Measurements from ENCODE around the gene IL36G. TPM values are rescaled to one million over a fixed set of nuclear protein-coding genes. Genes with fewer than 3 reads are reported as not detected.

IL36G gene
- total RNA-seq, 2 donors from 2014 or later = not detected

- intact Hi-C loops (cut with DNase I) = no loop called here
- TF ChIP-seq POLR2A (IDR thresholded peaks at IDR 0.05) = no peak
- TF ChIP-seq CTCF (IDR thresholded peaks at IDR 0.05) = no peak
- no peak overlapping the region for H3K27ac ChIP-seq
Measured at GRCh38 chr2:112940859-112941625, 36.8 kb upstream of the IL36G start.

GRCh38 chr2:112941753-112942653, 35.8 kb upstream of the IL36G start:
- Histone ChIP-seq H3K27me3 (replicated peaks; ENCODE audit: insufficient read depth) (no peaks in the 10 kb centered on the region), H3K4me1 (replicated peaks) (no peaks in the 10 kb centered on the region), H3K36me3 (no peaks in the 10 kb centered on the region), H3K9me3 (no peaks in the 10 kb centered on the region), H3K4me3 (no peak overlapping the region), H3K27ac (no peak overlapping the region)
- 39% methylated on average over 14 of the region's 14 CpGs for WGBS
- intact Hi-C loops (cut with DNase I) = no loop called here
- peak; percentile 47 for DNase-seq (ENCODE audit: low spot score)
- TF ChIP-seq POLR2A (IDR thresholded peaks at IDR 0.05) (no peak), CTCF (IDR thresholded peaks at IDR 0.05) (peak in 3 of 4 experiments; percentile 54 to 65 (median 56)), POLR2AphosphoS5 (IDR thresholded peaks at IDR 0.05) (no peak)

More at GRCh38 chr2:112940859-112941625, 36.8 kb upstream of the IL36G start:
- no peaks in the 10 kb centered on the region for H3K36me3 ChIP-seq
- H3K9me3 ChIP-seq = no peaks in the 10 kb centered on the region
- no peaks in the 10 kb centered on the region for H3K27me3 ChIP-seq (replicated peaks; ENCODE audit: insufficient read depth)
- DNase-seq (ENCODE audit: low spot score) = no peak
- 72% methylated on average over 3 of the region's 3 CpGs for WGBS
- H3K4me1 ChIP-seq (replicated peaks) = no peaks in the 10 kb centered on the region
- H3K4me3 ChIP-seq = no peak overlapping the region

GRCh38 chr2:112942654-112943002, 35.2 kb upstream of the IL36G start:
- Histone ChIP-seq H3K4me1 (replicated peaks) (no peaks in the 10 kb centered on the region), H3K27ac (no peak overlapping the region), H3K36me3 (no peaks in the 10 kb centered on the region), H3K27me3 (replicated peaks; ENCODE audit: insufficient read depth) (no peaks in the 10 kb centered on the region), H3K9me3 (no peaks in the 10 kb centered on the region), H3K4me3 (no peak overlapping the region)
- intact Hi-C loops (cut with DNase I) = no loop called here
- no peak for DNase-seq (ENCODE audit: low spot score)
- TF ChIP-seq POLR2AphosphoS5 (IDR thresholded peaks at IDR 0.05) (no peak), POLR2A (IDR thresholded peaks at IDR 0.05) (no peak), CTCF (IDR thresholded peaks at IDR 0.05) (no peak)
- 62% methylated on average over 2 of the region's 2 CpGs for WGBS

- no peak for DNase-seq (ENCODE audit: low spot score)
- 100% methylated on average over 1 of the region's 1 CpG for WGBS
- Histone ChIP-seq H3K27ac (no peak overlapping the region), H3K4me3 (no peak overlapping the region), H3K36me3 (no peaks in the 10 kb centered on the region), H3K9me3 (no peaks in the 10 kb centered on the region), H3K27me3 (replicated peaks; ENCODE audit: insufficient read depth) (no peaks in the 10 kb centered on the region), H3K4me1 (replicated peaks) (no peaks in the 10 kb centered on the region)
- intact Hi-C loops (cut with DNase I) = no loop called here
- TF ChIP-seq CTCF (IDR thresholded peaks at IDR 0.05) (no peak), POLR2A (IDR thresholded peaks at IDR 0.05) (no peak), POLR2AphosphoS5 (IDR thresholded peaks at IDR 0.05) (no peak)
Measured at GRCh38 chr2:112944971-112945370, 32.8 kb upstream of the IL36G start.

Measured in prostate gland (tissue), 2 donors.